ENCODE results near the gene SLA2.
"Not testable (repeated sequence)": the region's sequence is repeated elsewhere in the genome, so short reads cannot be mapped to it uniquely, and the experiment has no call there.

Gene SLA2

DNA sequence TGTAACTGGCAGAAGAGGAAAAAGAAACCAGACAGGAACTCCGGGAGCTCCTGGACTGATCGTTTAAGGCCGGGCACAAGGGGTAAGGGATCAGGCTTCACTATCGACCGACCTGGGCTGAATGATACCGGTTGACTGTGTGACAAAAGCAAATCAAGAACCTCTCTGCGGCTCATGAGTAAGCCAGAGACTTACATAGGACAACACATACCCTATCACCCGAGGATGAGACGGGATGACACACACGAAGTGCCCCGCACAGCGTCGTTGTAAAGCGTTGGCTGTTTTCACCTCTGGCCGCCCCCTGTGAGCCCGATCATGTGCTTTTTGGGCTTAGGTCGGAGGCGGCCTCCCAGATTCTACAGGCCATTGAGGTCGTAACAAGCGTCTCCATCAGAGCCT lies 73.3 kb downstream of the SLA2 start:
- DNase-seq: no peak

GRCh38 chr20:36571564-36572504 lies 74.2 kb downstream of the SLA2 start:
- DNase-seq: no peak

GRCh38 chr20:36569847-36570429 lies 76.1 kb downstream of the SLA2 start:
- no peak for DNase-seq

GRCh38 chr20:36565520-36565919 lies 80.5 kb downstream of the SLA2 start:
- no peak for DNase-seq

DNA sequence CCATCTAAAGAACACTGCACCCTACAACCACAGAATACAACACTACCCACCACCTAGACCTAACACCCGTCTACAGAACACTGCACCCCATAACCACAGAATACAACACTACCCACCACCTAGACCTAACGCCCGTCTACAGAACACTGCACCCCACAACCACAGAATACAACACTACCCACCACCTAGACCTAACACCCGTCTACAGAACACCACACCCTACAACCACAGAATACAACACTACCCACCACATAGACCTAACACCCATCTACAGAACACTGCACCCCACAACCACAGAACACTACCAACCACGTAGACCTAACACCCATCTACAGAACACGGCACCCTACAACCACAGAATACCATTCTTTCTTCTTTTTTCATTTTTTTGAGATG lies 81.3 kb downstream of the SLA2 start:
- not testable (repeated sequence) for DNase-seq

- not testable (repeated sequence) for DNase-seq
These were observed 81.8 kb downstream of the SLA2 start for GRCh38 chr20:36564078-36564725.

DNA sequence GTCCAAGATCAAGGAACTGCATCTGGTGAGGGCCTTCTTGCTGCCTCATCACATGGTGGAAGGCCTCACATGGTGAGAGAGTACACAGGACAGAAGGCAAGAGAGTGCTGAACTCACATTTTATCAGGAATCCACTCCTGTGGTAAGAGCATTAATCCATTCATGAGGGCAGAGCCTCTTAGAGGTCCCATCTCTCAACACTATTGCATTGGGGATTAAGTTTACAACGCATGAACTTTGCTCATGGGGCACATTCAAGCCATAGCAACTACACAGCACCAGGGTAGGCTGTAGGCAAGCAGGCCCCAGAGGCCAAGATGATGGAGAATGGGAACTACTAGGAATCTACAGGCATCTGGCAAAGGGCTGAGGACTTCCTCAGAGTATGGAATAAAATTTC lies 82.6 kb downstream of the SLA2 start:
- no peak for DNase-seq

- no peak for DNase-seq
These were observed 83.3 kb downstream of the SLA2 start for GRCh38 chr20:36562724-36563123.
